SK-N-SH treated with all-trans-retinoic acid at 6 μM for 48 hours (cell line): Measurements from ENCODE around the gene SGCA.

Experiments used
- BACH2 ChIP-seq: fragments of 250-450 bp; sonication (Bioruptor Pico); IDR thresholded peaks from 2 replicates; pipeline ENCODE4 v1.9.0; 2021; ENCODE audit warnings: mild to moderate bottlenecking, borderline replicate concordance
- ZC3H10 ChIP-seq: fragments of 250-450 bp; sonication (Bioruptor Pico); IDR thresholded peaks from 2 replicates; pipeline ENCODE4 v1.5.1; 2021; ENCODE audit warnings: mild to moderate bottlenecking, moderate library complexity
- ZFP30 ChIP-seq: fragments of 450-650 bp; formaldehyde crosslinking; IDR thresholded peaks from 2 replicates; pipeline ENCODE4 v1.5.0; 2022; ENCODE audit warnings: mild to moderate bottlenecking, moderate library complexity
- ZNF565 ChIP-seq: fragments of 450-650 bp; formaldehyde crosslinking; conservative IDR thresholded peaks from 2 replicates; pipeline ENCODE4 v1.5.0; 2020; ENCODE audit warnings: low read depth, mild to moderate bottlenecking, moderate library complexity
- TF ChIP-seq, protein P1 (sequence below): fragments of 250-450 bp; sonication (Bioruptor Pico); IDR thresholded peaks from 2 replicates; pipeline ENCODE4 v1.5.1; 2020; ENCODE audit warnings: low read depth, mild to moderate bottlenecking, moderate library complexity
- TF ChIP-seq, protein P2 (sequence below): fragments of 250-450 bp; sonication (Bioruptor Pico); IDR thresholded peaks from 2 replicates; pipeline ENCODE4 v1.8.0; 2020; ENCODE audit warnings: mild to moderate bottlenecking, moderate library complexity, borderline replicate concordance

DNA sequence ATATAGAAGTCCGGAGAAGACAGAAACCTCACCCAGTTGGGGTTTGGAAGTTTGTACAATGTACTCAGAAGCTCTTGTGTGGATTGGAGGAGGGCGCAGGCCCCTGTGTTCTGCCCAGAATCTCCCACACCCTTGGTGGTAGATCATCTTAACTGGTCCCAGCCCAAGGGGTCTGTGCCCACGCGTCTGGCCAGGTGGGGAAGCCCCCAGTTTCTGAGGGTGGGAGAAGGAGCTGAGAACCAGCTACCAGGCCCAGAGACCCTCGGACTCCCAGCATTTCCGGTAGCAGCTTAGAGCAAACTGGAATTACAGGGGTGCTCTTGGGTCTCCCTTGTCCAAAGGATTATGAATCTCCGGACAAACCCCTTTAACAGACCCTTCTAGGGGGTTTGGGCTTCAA, 13.1 kb upstream of the SGCA start:
- TF ChIP-seq BACH2 (CRISPR knock-in tag) = no peak
- TF ChIP-seq, protein P1, sequence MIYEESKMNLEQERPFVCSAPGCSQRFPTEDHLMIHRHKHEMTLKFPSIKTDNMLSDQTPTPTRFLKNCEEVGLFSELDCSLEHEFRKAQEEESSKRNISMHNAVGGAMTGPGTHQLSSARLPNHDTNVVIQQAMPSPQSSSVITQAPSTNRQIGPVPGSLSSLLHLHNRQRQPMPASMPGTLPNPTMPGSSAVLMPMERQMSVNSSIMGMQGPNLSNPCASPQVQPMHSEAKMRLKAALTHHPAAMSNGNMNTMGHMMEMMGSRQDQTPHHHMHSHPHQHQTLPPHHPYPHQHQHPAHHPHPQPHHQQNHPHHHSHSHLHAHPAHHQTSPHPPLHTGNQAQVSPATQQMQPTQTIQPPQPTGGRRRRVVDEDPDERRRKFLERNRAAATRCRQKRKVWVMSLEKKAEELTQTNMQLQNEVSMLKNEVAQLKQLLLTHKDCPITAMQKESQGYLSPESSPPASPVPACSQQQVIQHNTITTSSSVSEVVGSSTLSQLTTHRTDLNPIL = no peak
- no peak for TF ChIP-seq ZNF565 (CRISPR knock-in tag)
- no peak for TF ChIP-seq ZFP30
- TF ChIP-seq ZC3H10 = no peak
- TF ChIP-seq, protein P2, sequence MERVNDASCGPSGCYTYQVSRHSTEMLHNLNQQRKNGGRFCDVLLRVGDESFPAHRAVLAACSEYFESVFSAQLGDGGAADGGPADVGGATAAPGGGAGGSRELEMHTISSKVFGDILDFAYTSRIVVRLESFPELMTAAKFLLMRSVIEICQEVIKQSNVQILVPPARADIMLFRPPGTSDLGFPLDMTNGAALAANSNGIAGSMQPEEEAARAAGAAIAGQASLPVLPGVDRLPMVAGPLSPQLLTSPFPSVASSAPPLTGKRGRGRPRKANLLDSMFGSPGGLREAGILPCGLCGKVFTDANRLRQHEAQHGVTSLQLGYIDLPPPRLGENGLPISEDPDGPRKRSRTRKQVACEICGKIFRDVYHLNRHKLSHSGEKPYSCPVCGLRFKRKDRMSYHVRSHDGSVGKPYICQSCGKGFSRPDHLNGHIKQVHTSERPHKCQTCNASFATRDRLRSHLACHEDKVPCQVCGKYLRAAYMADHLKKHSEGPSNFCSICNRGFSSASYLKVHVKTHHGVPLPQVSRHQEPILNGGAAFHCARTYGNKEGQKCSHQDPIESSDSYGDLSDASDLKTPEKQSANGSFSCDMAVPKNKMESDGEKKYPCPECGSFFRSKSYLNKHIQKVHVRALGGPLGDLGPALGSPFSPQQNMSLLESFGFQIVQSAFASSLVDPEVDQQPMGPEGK = no peak
